ENCODE results near the gene ZPBP2.

The ZPBP2 gene

GRCh38 chr17:39834017-39834416, 34.0 kb upstream of the ZPBP2 start:
- peaks cover 47% of the 10 kb centered on the region for H3K79me2 ChIP-seq (ENCODE audit: insufficient read depth, low read length)
- no peaks in the 10 kb centered on the region for H3K9me2 ChIP-seq (ENCODE audit: low read depth, low read length)
- H3K9ac ChIP-seq (ENCODE audit: low read length): no peak overlapping the region

DNA sequence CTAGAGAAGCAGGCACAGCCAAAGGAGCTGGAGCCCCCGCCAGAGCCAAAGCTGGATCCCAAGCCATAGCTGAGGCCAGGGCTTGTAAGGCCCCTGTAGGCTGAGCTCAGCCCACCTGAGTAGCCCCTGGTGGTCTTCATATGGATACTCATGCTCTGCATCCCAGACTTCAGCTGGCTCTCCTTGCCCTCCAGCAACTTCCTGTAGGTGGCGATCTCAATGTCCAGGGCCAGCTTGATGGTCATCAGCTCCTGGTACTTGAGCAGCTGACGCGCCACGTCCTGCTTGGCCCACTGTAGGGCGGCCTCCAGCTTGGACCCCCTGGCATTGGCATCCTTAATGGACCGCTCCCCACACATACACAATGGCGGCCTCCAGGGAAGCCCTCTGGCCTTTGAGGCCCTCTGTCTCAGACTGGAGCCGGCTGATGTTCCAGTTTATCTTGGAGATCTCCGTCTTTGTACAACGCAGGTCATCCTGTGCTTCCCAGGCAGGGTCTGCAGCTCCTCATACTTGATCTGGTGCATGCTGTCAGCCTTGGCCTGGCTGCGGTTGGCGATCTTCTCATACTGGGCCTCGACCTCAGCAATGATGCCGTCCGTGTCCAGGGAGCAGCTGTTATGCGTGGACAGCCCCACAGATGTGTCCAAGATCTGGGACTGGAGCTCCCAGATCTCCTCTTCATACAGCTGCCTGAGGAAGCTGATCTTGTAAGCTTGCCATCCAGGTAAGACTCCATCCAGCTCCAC, 32.8 kb upstream of the ZPBP2 start:
- no peak overlapping the region for H2AFZ ChIP-seq (ENCODE audit: low read length)
- H3K36me3 ChIP-seq (ENCODE audit: insufficient read depth, low read length): peaks cover 94% of the 10 kb centered on the region
- no peaks in the 10 kb centered on the region for H3K9me2 ChIP-seq (ENCODE audit: low read depth, low read length)
- H3K27ac ChIP-seq (ENCODE audit: low read depth, low read length, poor library complexity, severe bottlenecking): no peak overlapping the region
- H3K27me3 ChIP-seq (ENCODE audit: insufficient read depth, low read length): no peaks in the 10 kb centered on the region
- H3K9me3 ChIP-seq (ENCODE audit: low read length): peaks cover 17% of the 10 kb centered on the region
- no peak overlapping the region for H3K4me3 ChIP-seq (ENCODE audit: low read depth, low read length, poor library complexity, severe bottlenecking)
- H3K79me2 ChIP-seq (ENCODE audit: insufficient read depth, low read length): peaks cover 59% of the 10 kb centered on the region
- TF ChIP-seq, protein P1, sequence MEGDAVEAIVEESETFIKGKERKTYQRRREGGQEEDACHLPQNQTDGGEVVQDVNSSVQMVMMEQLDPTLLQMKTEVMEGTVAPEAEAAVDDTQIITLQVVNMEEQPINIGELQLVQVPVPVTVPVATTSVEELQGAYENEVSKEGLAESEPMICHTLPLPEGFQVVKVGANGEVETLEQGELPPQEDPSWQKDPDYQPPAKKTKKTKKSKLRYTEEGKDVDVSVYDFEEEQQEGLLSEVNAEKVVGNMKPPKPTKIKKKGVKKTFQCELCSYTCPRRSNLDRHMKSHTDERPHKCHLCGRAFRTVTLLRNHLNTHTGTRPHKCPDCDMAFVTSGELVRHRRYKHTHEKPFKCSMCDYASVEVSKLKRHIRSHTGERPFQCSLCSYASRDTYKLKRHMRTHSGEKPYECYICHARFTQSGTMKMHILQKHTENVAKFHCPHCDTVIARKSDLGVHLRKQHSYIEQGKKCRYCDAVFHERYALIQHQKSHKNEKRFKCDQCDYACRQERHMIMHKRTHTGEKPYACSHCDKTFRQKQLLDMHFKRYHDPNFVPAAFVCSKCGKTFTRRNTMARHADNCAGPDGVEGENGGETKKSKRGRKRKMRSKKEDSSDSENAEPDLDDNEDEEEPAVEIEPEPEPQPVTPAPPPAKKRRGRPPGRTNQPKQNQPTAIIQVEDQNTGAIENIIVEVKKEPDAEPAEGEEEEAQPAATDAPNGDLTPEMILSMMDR (IDR thresholded peaks at IDR 0.05; ENCODE audit: low read length): no peak
- no peak for TF ChIP-seq EZH2 (IDR thresholded peaks at IDR 0.05; ENCODE audit: borderline replicate concordance, low read length)
- H3F3A ChIP-seq (ENCODE audit: insufficient read depth, low read length): no peaks in the 10 kb centered on the region
- H3K4me2 ChIP-seq (ENCODE audit: low read length): no peak overlapping the region
- H4K20me1 ChIP-seq (ENCODE audit: insufficient read depth, low read length): no peaks in the 10 kb centered on the region
- no peaks in the 10 kb centered on the region for H3K4me1 ChIP-seq (ENCODE audit: insufficient read depth, low read length, severe bottlenecking)
- H3K9ac ChIP-seq (ENCODE audit: low read length): no peak overlapping the region

More at GRCh38 chr17:39834017-39834416, 34.0 kb upstream of the ZPBP2 start:
- TF ChIP-seq, protein P1 (IDR thresholded peaks at IDR 0.05; ENCODE audit: low read length): no peak
- no peak for TF ChIP-seq EZH2 (IDR thresholded peaks at IDR 0.05; ENCODE audit: borderline replicate concordance, low read length)
- no peak overlapping the region for H3K4me3 ChIP-seq (ENCODE audit: low read depth, low read length, poor library complexity, severe bottlenecking)
- H2AFZ ChIP-seq (ENCODE audit: low read length): no peak overlapping the region
- H3K4me2 ChIP-seq (ENCODE audit: low read length): no peak overlapping the region
- H3K27ac ChIP-seq (ENCODE audit: low read depth, low read length, poor library complexity, severe bottlenecking): no peak overlapping the region
- no peaks in the 10 kb centered on the region for H3F3A ChIP-seq (ENCODE audit: insufficient read depth, low read length)
- H4K20me1 ChIP-seq (ENCODE audit: insufficient read depth, low read length): no peaks in the 10 kb centered on the region
- no peaks in the 10 kb centered on the region for H3K27me3 ChIP-seq (ENCODE audit: insufficient read depth, low read length)
- H3K36me3 ChIP-seq (ENCODE audit: insufficient read depth, low read length): peaks cover 94% of the 10 kb centered on the region
- no peaks in the 10 kb centered on the region for H3K4me1 ChIP-seq (ENCODE audit: insufficient read depth, low read length, severe bottlenecking)
- H3K9me3 ChIP-seq (ENCODE audit: low read length): peaks cover 12% of the 10 kb centered on the region

DNA sequence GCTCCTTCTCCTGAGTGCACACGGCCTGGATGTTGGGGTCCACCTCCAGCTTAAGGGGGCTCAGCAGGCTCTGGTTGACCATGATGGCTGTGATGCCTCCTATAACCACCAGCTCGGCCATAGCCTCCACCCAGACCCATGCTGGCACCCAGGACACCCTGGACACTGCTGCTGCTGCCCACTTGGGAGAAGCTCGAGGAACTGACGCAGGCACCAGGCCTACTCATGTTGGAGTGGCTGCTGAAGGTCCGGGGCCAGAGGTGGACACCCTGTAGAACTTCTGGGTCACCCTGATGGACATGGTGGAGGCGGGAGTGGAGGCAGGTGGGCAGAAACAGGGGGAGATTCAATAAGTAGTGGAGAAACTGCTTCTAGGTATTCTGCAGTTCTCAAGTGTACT, 31.9 kb upstream of the ZPBP2 start:
- Histone ChIP-seq H3K9me3 (ENCODE audit: low read length) (peaks cover 18% of the 10 kb centered on the region), H3K27ac (ENCODE audit: low read depth, low read length, poor library complexity, severe bottlenecking) (no peak overlapping the region), H3K9me2 (ENCODE audit: low read depth, low read length) (no peaks in the 10 kb centered on the region), H3F3A (ENCODE audit: insufficient read depth, low read length) (no peaks in the 10 kb centered on the region), H3K4me1 (ENCODE audit: insufficient read depth, low read length, severe bottlenecking) (no peaks in the 10 kb centered on the region), H3K36me3 (ENCODE audit: insufficient read depth, low read length) (peaks cover 94% of the 10 kb centered on the region), H3K4me2 (ENCODE audit: low read length) (no peak overlapping the region), H3K27me3 (ENCODE audit: insufficient read depth, low read length) (no peaks in the 10 kb centered on the region), H4K20me1 (ENCODE audit: insufficient read depth, low read length) (no peaks in the 10 kb centered on the region), H3K79me2 (ENCODE audit: insufficient read depth, low read length) (peaks cover 68% of the 10 kb centered on the region), H3K4me3 (ENCODE audit: low read depth, low read length, poor library complexity, severe bottlenecking) (no peak overlapping the region), H2AFZ (ENCODE audit: low read length) (no peak overlapping the region), H3K9ac (ENCODE audit: low read length) (no peak overlapping the region)
- TF ChIP-seq EZH2 (IDR thresholded peaks at IDR 0.05; ENCODE audit: borderline replicate concordance, low read length): no peak
- TF ChIP-seq, protein P1 (IDR thresholded peaks at IDR 0.05; ENCODE audit: low read length): no peak

All from OCI-LY1 (cell line).